ENCODE data around the gene IL36B.

IL36B gene

GRCh38 chr2:113007250-113007649, 45.4 kb downstream of the IL36B start:
- Histone ChIP-seq H3K9me2 (replicated peaks; ENCODE audit: control insufficient read depth, low read length) (no peaks in the 10 kb centered on the region), H3K4me2 (ENCODE audit: low read length) (no peak overlapping the region), H3K79me2 (ENCODE audit: control insufficient read depth, low read length) (no peaks in the 10 kb centered on the region), H3K27ac (ENCODE audit: low read depth, low read length) (no peak overlapping the region), H3K9me3 (ENCODE audit: control insufficient read depth, insufficient read depth, low read length) (no peaks in the 10 kb centered on the region; the same call in 1 of the 2 replicates), H3F3A (ENCODE audit: control insufficient read depth, insufficient read depth) (no peaks in the 10 kb centered on the region), H4K20me1 (ENCODE audit: control insufficient read depth, insufficient read depth, low read depth, low read length) (no peaks in the 10 kb centered on the region), H3K36me3 (ENCODE audit: control insufficient read depth, low read length) (no peaks in the 10 kb centered on the region), H3K27me3 (ENCODE audit: control insufficient read depth, low read length) (0 out of 2 replicates have a peak, but pooled peaks cover 2% of the 10 kb centered on the region), H3K4me1 (ENCODE audit: control insufficient read depth, low read length) (no peaks in the 10 kb centered on the region), H3K4me3 (ENCODE audit: low read length) (no peak overlapping the region)
- no peak for TF ChIP-seq CTCF (IDR thresholded peaks at IDR 0.05; ENCODE audit: low read depth, low read length, poor library complexity, severe bottlenecking)
- TF ChIP-seq EZH2phosphoT487 (IDR thresholded peaks at IDR 0.05; ENCODE audit: borderline replicate concordance, low read length), result no peak

- TF ChIP-seq EZH2phosphoT487 (IDR thresholded peaks at IDR 0.05; ENCODE audit: borderline replicate concordance, low read length), result no peak
- no peak for TF ChIP-seq CTCF (IDR thresholded peaks at IDR 0.05; ENCODE audit: low read depth, low read length, poor library complexity, severe bottlenecking)
- H4K20me1 ChIP-seq (ENCODE audit: control insufficient read depth, insufficient read depth, low read depth, low read length), result no peaks in the 10 kb centered on the region
- no peak within 1 kb of the TSS for H3K4me3 ChIP-seq (ENCODE audit: low read length)
- 0 out of 2 replicates have a peak, but pooled peaks cover 2% of the 10 kb centered on the region for H3K27me3 ChIP-seq (ENCODE audit: control insufficient read depth, low read length)
- H3K4me1 ChIP-seq (ENCODE audit: control insufficient read depth, low read length), result no peaks in the 10 kb centered on the region
- no peak within 1 kb of the TSS for H3K4me2 ChIP-seq (ENCODE audit: low read length)
- H3K36me3 ChIP-seq (ENCODE audit: control insufficient read depth, low read length), result no peaks in the 10 kb centered on the region
- no peaks in the 10 kb centered on the region for H3K9me2 ChIP-seq (replicated peaks; ENCODE audit: control insufficient read depth, low read length)
- peaks cover 14% of the 10 kb centered on the region for H3K9me3 ChIP-seq (ENCODE audit: control insufficient read depth, insufficient read depth, low read length)
- no peak within 1 kb of the TSS for H3K27ac ChIP-seq (ENCODE audit: low read depth, low read length)
- H3K79me2 ChIP-seq (ENCODE audit: control insufficient read depth, low read length), result no peaks in the 10 kb centered on the region
- no peaks in the 10 kb centered on the region for H3F3A ChIP-seq (ENCODE audit: control insufficient read depth, insufficient read depth)
Observed at GRCh38 chr2:113005030-113005509, 47.6 kb downstream of the IL36B start, which contains the start of gene IL36A. IL36A (plus strand) TSS chr2:113005459; CDS start chr2:113005872, 413 bp downstream.

GRCh38 chr2:113002677-113003076, 50.0 kb downstream of the IL36B start:
- no peaks in the 10 kb centered on the region for H3K4me1 ChIP-seq (ENCODE audit: control insufficient read depth, low read length)
- no peaks in the 10 kb centered on the region for H4K20me1 ChIP-seq (ENCODE audit: control insufficient read depth, insufficient read depth, low read depth, low read length)
- H3K9me3 ChIP-seq (ENCODE audit: control insufficient read depth, insufficient read depth, low read length), result peaks cover 18% of the 10 kb centered on the region
- no peak overlapping the region for H3K4me3 ChIP-seq (ENCODE audit: low read length)
- TF ChIP-seq EZH2phosphoT487 (IDR thresholded peaks at IDR 0.05; ENCODE audit: borderline replicate concordance, low read length) (no peak), CTCF (IDR thresholded peaks at IDR 0.05; ENCODE audit: low read depth, low read length, poor library complexity, severe bottlenecking) (no peak)
- no peaks in the 10 kb centered on the region for H3K79me2 ChIP-seq (ENCODE audit: control insufficient read depth, low read length)
- no peaks in the 10 kb centered on the region for H3F3A ChIP-seq (ENCODE audit: control insufficient read depth, insufficient read depth)
- H3K9me2 ChIP-seq (replicated peaks; ENCODE audit: control insufficient read depth, low read length), result no peaks in the 10 kb centered on the region
- H3K27me3 ChIP-seq (ENCODE audit: control insufficient read depth, low read length), result 0 out of 2 replicates have a peak, but pooled peaks cover 2% of the 10 kb centered on the region
- no peak overlapping the region for H3K27ac ChIP-seq (ENCODE audit: low read depth, low read length)
- H3K36me3 ChIP-seq (ENCODE audit: control insufficient read depth, low read length), result no peaks in the 10 kb centered on the region
- H3K4me2 ChIP-seq (ENCODE audit: low read length), result no peak overlapping the region

All from DOHH2 (cell line).